ENCODE data around the gene MYH8.

MYH8 gene

DNA sequence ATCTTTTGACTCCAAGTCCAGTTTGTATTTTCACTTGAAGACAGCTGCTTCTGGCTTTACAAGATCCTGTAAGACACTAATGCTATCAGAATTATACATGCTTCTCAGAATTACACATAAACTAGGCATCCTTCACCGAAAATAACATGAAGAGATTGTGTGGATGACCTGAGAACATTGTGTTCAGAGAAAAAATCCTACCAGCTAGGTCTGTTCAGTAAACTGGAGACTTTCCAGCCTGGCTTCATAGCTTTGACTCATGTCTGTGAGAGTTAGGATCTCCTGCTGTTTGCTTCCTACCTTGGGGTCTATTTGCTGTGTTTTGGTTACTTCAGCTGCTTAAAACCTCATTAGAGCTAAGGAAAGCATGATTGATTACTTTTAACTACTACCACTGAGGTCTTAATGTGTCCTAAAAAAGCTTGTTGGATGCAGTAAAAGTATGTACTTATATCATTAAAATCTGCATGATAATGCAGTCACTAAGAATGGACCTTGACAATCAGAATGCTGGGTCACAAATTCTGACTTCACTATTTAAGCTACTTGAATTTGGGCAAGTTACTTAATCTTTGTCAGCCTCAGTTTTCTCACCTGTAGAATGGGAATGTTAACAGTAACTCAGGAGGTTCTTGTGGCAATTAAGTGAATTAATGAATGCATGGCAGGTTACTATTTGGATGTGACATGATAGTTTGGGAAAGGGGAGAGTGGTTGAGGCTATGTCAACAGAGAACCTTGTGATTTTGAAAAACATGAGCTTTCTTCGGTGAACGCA, 40.9 kb downstream of the MYH8 start:
- no peak for DNase-seq (ENCODE audit: low spot score)

GRCh38 chr17:10372906-10373305, 48.8 kb downstream of the MYH8 start, which contains the start of gene MYH13:
TSS of gene MYH13 (minus strand) at chr17:10373006. CDS start at chr17:10364530, 8,476 bp downstream.
- no peak for DNase-seq (ENCODE audit: low spot score)

- DNase-seq (ENCODE audit: low spot score) = peak; percentile 15
Measured at GRCh38 chr17:10370016-10370608, 51.6 kb downstream of the MYH8 start.

GRCh38 chr17:10369239-10369638, 52.5 kb downstream of the MYH8 start:
- no peak for DNase-seq (ENCODE audit: low spot score)

GRCh38 chr17:10368561-10368960, 53.2 kb downstream of the MYH8 start:
- DNase-seq (ENCODE audit: low spot score) = no peak

DNA sequence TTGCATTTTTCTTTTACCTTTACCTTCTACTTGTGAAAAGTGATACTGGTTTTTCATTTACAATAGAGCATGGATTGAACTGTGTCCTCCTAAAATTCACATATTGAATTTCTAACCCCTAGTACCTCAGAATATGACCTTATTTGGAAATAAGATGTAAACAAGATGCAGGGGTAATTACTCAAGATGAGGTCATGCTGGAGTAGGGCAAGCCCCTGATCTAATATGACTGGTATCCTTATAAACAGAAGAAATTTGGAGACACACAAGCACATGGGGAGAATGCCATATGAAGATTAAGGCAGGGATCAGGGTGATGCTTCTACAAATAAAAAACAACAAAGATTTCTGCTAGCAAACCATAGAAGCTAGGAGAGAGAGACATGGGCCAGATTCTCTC, 61.2 kb downstream of the MYH8 start:
- DNase-seq (ENCODE audit: low spot score) = no peak

GRCh38 chr17:10357768-10358167, 64.0 kb downstream of the MYH8 start:
- no peak for DNase-seq (ENCODE audit: low spot score)

- no peak for DNase-seq (ENCODE audit: low spot score)
Measured at GRCh38 chr17:10354651-10355050, 67.1 kb downstream of the MYH8 start.

- no peak for DNase-seq (ENCODE audit: low spot score)
Measured at GRCh38 chr17:10352893-10353292, 68.9 kb downstream of the MYH8 start.

DNA sequence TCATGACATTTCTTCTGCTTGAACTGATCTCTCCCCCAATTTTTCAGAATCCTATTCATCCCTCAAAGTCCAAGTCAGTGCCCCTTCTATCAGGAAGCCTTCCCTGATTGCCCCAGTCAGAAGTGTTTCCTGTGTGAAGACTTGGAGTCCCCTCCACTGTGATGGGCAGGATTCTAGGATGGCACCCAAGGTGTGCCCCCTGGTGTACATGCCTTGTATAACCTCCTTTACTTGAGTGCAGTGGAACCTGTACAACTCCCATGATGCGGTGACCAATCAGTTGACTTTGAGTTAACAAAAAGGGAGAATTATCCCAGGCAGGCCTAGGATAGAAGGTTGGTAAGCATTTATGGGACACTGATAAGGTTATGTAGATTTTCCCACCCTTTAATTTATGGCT, 72.3 kb downstream of the MYH8 start:
- DNase-seq (ENCODE audit: low spot score) = no peak

- DNase-seq (ENCODE audit: low spot score) = no peak
Measured at GRCh38 chr17:10344816-10345215, 76.9 kb downstream of the MYH8 start.

Data from kidney tubule cell (primary cell).